ENCODE data around the gene SEZ6L.

DNA sequence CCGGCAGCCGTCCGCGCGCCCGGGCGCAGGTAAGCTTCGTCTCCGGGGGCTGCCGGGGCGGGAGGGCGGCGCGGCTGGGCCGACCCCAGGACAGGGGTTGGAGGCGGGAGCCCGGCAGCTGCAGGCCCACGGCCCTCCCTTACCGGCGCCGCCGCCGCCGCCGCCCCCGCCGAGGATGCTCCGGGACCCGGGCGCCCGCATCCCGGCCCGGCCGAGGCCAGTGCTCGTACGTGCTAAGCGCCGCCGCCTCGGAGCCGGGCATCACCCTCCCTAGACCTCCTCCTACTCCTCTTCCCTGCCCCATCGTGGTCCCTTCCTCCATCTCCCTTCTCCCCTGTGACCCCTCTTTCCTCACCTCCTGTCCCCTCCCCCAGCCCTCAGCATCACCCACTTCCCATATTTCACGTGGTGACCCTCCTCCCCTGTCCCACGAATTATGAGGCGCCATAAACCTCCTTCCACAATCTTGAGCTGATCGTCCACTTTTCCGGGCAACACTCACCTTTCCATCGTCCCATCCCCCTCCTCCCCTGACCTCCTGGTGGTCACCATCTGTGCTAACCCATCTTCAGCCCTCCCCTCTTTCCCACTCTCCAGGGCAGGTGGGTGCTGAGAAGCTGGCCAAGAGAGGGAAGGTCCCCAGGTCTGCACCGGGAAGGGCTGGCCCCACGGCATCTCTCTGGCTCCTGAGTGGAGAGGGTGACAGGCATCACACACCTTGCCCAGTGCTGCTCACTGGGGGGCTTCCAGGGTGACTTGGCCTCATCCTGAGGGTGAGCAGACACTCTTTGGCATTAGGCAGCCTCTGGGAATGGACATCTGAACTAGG, 260.4 kb downstream of the SEZ6L start:
- TF ChIP-seq TAF1 (IDR thresholded peaks at IDR 0.05; ENCODE audit: low read depth, low read length) (no peak), POLR2AphosphoS5 (IDR thresholded peaks at IDR 0.05; ENCODE audit: low read depth, low read length) (no peak), POLR2A (IDR thresholded peaks at IDR 0.05; ENCODE audit: low read depth, low read length) (no peak), PAX5 (IDR thresholded peaks at IDR 0.05; ENCODE audit: insufficient read depth, low read length, severe bottlenecking) (no peak), POU2F2 (IDR thresholded peaks at IDR 0.05; ENCODE audit: low read depth, low read length) (no peak), SPI1 (IDR thresholded peaks at IDR 0.05; ENCODE audit: low read depth, low read length) (no peak; the same call in 1 of the 2 replicates)
